22Rv1 (cell line): ENCODE measurements around the gene MAMDC2.

Experiments
- H3K27ac ChIP-seq: fragments of 450-650 bp; 2 replicates; pipeline ENCODE4 v1.5.1; 2017
- CTCF ChIP-seq: fragments of 450-650 bp; IDR thresholded peaks from 2 replicates; pipeline ENCODE4 v1.5.1; 2017; ENCODE audit warnings: mild to moderate bottlenecking
- ZFX ChIP-seq: fragments of 450-650 bp; IDR thresholded peaks from 2 replicates; pipeline ENCODE4 v1.6.1; 2017; ENCODE audit warnings: antibody characterized with exemption, borderline replicate concordance

The MAMDC2 gene

GRCh38 chr9:70145981-70146380, 102.3 kb downstream of the MAMDC2 start:
- TF ChIP-seq CTCF (no peak), ZFX (no peak)

GRCh38 chr9:70147196-70147595, 103.5 kb downstream of the MAMDC2 start:
- no peak overlapping the region for H3K27ac ChIP-seq
- TF ChIP-seq CTCF (no peak), ZFX (no peak)

More at GRCh38 chr9:70145981-70146380, 102.3 kb downstream of the MAMDC2 start:
- H3K27ac ChIP-seq, result no peak overlapping the region

GRCh38 chr9:70147651-70148050, 104.0 kb downstream of the MAMDC2 start:
- TF ChIP-seq ZFX, result no peak
- TF ChIP-seq CTCF, result no peak
- H3K27ac ChIP-seq, result no peak overlapping the region

- TF ChIP-seq ZFX (no peak), CTCF (no peak)
- H3K27ac ChIP-seq, result no peak overlapping the region
These were observed 108.7 kb downstream of the MAMDC2 start for GRCh38 chr9:70152350-70152749.

GRCh38 chr9:70156729-70157128, 113.1 kb downstream of the MAMDC2 start:
- H3K27ac ChIP-seq, result no peak overlapping the region
- TF ChIP-seq CTCF (no peak), ZFX (no peak)

- TF ChIP-seq ZFX (no peak), CTCF (no peak)
- no peak overlapping the region for H3K27ac ChIP-seq
These were observed 116.0 kb downstream of the MAMDC2 start for GRCh38 chr9:70159630-70160029.

- no peak overlapping the region for H3K27ac ChIP-seq
- TF ChIP-seq ZFX (no peak), CTCF (no peak)
These were observed 117.3 kb downstream of the MAMDC2 start for GRCh38 chr9:70160686-70161600.
